HL-60/S4 (cell line): ENCODE data around the gene PSMC4.

ENCODE experiments used
- in situ Hi-C: fragments of 300-500 bp; cut with MboI; formaldehyde crosslinking; loops from 2 replicates; pipeline ENCODE4 v1.14.3; 2022; ENCODE audit warnings: low sequenced_read_pairs

PSMC4 gene

DNA sequence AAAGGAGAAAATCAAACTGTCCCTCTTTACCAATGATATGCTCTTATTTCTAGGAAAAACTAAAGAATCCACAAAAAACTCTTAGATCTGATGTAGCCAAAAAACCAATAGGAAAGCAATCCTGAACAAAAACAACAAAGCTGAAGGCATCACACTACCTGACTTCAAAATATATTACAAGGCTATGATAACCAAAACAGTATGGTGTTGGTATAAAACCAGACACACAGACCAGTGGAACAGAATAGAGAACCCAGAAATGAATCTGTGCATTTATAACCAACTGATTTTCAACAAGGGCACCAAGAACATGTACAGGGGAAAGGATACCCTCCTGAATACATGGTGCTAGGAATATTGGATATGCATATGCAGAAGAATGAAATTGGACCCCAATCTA, 16.2 kb downstream of the PSMC4 start:
- in situ Hi-C loops = no loop called here

- in situ Hi-C loops = no loop called here
Measured at GRCh38 chr19:39987596-39987995, 16.6 kb downstream of the PSMC4 start.

DNA sequence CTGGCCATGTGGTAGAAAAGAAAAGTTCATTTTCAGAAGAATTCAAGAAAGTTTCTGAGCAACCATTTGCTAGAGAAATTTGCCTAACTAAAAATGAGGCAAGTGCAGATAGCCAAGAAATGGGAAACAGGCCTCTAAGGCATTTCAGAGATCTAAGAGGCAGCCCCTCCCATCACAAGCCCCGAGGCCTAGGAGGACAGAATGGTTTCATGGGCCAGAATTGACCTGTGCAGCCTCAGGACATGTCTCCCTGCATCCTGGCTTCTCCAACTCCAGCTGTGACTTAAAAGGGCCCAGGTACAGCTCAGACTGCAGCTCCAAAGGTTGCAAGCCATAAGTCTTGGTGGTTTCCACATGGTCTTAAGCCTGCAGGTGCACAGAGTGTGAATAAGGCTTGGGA, 22.6 kb downstream of the PSMC4 start:
- in situ Hi-C loops = no loop called here

- in situ Hi-C loops = no loop called here
Measured at GRCh38 chr19:39994361-39994760, 23.4 kb downstream of the PSMC4 start.

GRCh38 chr19:39995794-39996193, 24.8 kb downstream of the PSMC4 start:
- in situ Hi-C loops = no loop called here

GRCh38 chr19:39996218-39996810, 25.3 kb downstream of the PSMC4 start:
- in situ Hi-C loops = no loop called here

DNA sequence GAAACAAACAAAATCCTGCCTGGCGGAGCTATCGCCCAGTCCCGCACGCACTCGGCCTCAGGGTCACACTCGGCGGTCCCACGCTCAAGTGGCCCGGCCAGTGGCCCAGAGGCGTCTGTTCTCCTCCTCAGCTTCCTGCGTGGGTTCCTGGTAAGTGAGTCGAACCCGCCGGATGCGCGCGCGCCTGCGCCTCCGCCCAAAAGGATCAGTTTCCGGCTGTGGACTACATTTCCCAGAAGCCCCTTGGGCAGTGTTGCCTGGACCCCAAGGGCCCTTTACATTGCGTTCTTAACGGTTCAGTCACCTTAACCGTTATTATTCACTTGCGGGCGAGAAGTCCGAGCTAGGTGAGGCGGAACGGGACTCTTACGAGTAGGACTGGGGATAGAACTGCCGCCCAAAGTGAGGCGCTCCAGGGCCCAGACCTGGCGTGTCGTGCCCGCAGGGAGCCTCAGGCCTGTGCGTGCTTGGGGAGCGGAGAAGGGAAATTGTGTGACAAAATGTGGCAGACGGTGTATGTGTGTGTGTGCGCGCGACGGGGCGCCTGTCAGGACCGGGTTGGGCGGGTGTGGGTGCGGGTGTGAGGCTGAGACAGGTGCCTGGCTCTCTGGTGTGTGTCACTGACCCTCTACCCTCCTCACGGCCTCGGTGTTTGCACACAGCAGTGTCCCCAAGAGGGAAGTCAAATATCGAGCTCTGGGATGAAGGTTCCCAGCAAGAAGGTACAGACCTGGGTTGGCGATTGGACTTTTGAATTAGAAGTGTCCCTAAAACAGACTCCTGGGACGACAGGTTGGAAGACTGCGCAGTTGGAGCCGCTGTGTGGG, 26.1 kb downstream of the PSMC4 start, which contains the start of gene ZNF546:
ZNF546 (plus strand) TSS at position 250 of the 827 bp plus-strand sequence. CDS start 1,267 bp downstream, outside the sequence.
- in situ Hi-C loops = no loop called here

DNA sequence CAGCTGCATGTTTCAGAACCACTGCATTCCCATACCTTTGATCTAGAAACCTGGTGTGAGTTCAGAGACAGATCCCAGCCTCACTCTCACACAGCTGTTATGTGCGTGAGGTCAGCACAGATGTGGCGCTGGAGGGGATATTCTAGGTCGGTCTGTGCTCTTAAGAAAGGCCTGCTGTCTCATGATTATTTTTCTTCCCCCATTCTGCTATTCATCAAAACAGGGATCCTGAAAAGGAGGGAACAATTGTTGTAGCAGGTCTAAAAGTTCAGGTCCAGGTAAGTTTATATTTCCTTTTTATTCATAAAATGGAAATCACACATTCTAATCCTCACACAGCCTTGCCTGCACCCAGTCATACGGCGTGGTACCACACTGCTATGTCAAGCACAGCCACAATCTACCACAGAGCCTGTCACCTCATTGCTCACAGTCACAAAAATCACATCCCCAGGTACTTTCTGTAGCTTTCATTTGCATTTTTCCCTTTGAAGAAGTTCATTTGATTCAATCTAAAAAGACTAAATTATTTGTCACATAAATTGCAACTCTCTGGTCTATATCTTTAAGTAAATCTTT, 26.8 kb downstream of the PSMC4 start:
- in situ Hi-C loops = no loop called here

DNA sequence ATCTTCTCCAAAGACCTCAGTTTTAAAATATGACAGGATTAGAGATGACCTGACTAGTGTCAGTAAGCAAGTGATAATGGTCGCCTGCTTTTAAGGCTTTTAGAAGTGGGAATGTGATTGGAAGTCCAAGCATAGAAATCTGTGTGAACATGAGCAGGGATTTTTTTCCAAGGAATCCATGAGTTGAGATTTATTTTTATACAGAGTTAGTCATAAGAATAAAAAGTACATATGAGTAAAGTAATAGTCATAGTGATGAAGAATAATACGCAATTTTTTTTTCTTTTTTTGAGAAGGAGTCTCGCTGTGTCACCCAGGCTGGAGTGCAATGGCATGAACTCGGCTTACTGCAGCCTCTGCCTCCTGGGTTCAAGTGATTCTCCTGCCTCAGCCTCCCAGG, 27.5 kb downstream of the PSMC4 start:
- in situ Hi-C loops = no loop called here

DNA sequence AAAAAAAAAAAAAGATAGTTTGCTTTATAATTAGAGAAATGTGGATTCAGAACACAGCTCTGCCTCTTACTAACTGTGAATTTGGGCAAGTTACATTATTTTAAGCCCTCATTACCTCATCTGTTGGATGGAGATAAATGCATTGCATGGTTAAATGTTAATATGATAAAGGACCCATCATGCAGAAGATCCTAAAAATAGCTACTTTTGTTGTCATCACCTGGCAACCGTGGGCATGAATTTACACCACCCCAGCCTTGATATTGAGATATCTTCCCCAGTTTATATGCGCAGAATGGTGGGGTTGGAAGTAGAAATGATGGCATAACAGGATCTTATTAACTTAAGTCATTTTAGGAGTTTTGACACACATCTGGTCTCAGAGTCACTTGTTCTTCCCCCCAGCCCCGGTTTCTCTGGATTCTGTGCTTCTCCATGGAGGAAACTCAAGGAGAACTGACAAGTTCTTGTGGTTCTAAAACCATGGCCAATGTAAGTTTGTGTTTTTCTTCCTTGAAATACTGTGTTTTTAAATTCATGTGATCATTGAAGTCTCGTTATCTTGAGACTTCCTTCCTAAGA, 34.8 kb downstream of the PSMC4 start:
- in situ Hi-C loops = no loop called here

- in situ Hi-C loops = no loop called here
Measured at GRCh38 chr19:40006273-40006691, 35.3 kb downstream of the PSMC4 start.

DNA sequence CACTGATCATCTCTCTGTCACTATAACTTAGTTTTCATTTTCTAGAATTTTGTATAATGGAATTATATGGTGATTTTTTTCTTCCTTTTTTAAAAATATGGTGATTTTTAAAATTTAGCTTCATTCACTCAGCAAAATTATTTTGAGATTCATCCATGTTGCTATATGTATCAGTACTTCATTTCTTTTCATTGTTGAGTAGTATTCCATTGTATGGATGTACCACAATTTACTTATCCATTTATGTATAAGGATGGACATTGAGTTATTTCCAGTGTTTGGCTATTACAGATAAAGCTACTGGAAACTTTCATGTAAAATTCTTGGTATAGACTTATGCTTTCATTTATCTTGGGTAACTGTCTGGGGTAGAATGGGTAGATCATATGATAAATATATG, 38.7 kb downstream of the PSMC4 start:
- in situ Hi-C loops = no loop called here

DNA sequence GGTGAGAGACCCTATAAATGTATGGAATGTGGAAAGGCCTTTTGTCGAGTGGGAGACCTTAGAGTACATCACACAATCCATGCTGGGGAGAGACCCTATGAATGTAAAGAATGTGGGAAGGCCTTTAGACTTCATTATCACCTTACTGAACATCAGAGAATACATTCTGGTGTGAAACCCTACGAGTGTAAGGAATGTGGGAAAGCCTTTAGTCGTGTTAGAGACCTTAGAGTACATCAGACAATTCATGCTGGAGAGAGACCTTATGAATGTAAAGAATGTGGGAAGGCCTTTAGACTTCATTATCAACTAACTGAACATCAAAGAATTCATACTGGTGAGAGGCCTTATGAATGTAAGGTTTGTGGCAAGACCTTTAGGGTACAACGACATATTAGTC, 43.0 kb downstream of the PSMC4 start:
- in situ Hi-C loops = no loop called here

- in situ Hi-C loops = no loop called here
Measured at GRCh38 chr19:40023969-40024368, 53.0 kb downstream of the PSMC4 start.

- in situ Hi-C loops = no loop called here
Measured at GRCh38 chr19:40025938-40026596, 55.1 kb downstream of the PSMC4 start.

- in situ Hi-C loops = no loop called here
Measured at GRCh38 chr19:40026597-40026970, 55.6 kb downstream of the PSMC4 start.
